HS-5 (cell line): Measurements from ENCODE around the gene CTNNA3.
A peak's percentile ranks its signal among the peaks of the same experiment; 100 is the strongest.
"Not testable (repeated sequence)": the region's sequence is repeated elsewhere in the genome, so short reads cannot be mapped to it uniquely, and the experiment has no call there.

Experiments used
- DNase-seq: peaks from one replicate; pipeline ENCODE4 v3.0.0-alpha.2; 2012; ENCODE audit warnings: low read depth

The CTNNA3 gene

DNA sequence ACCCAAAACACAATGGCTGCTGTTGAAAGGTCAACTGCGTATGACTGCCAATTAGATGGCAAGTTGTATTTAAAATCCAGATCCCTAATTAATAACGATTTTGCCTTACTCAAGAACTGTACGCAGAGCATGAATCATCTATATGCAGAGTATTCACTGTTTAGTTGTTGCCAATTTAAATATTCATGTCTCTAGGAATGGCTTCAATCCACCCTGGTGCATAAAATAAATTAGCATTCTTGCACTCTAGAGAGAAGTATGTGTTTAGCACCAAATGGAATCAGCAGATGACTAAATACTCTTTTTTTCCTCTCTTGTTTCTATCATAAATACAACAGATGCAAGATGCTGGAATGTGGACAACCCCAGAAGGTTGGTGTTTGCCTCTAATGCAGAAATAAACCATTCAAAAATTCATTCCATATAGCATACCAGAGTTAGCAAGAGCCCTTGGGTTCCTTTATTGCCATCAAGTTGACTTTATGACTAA lies 449.9 kb downstream of the CTNNA3 start:
- DNase-seq, result no peak

DNA sequence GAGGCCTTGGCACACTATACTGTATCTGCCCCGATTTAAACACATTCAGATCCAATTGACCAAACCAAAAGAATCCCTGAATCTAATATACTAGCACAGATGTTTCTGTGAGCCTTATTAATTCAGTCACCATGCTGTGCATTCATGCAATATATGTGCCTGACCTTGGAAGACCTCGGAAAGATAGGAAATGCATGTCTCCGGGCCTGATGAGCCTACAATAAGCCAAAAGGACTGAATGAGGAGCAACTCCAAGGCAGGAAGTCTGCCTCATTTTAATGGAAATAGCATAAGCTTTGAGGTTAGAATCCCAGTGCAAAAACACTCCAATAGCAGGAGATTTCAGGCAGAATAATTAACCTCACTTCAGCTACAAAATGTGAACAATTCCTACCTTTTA lies 453.5 kb downstream of the CTNNA3 start:
- DNase-seq, result no peak

DNA sequence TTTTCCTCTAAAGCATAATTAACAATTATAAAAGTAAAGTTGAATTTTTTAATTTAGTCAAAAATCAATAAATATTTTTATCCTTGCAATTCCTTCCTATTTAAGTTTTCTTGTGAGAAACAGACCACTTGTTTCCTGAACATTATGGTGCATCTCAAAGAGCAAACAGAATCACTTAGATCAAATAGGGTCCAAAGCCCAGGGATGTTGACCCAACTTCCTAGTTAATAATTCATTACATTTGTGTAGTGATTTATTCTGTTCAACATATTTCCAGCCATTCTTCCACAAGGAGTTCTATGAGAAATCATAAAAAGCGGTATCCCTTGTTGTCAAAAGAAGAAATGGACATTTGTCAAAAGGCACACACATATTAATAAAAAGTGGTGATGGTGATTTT lies 454.5 kb downstream of the CTNNA3 start:
- no peak for DNase-seq

- no peak for DNase-seq
Observed at GRCh38 chr10:67239864-67240497, 456.0 kb downstream of the CTNNA3 start.

GRCh38 chr10:67230680-67231500 lies 465.1 kb downstream of the CTNNA3 start:
- DNase-seq, result not testable (repeated sequence)

- DNase-seq, result no peak
Observed at GRCh38 chr10:67225226-67225625, 470.8 kb downstream of the CTNNA3 start.

- no peak for DNase-seq
Observed at GRCh38 chr10:67224553-67224952, 471.4 kb downstream of the CTNNA3 start.

DNA sequence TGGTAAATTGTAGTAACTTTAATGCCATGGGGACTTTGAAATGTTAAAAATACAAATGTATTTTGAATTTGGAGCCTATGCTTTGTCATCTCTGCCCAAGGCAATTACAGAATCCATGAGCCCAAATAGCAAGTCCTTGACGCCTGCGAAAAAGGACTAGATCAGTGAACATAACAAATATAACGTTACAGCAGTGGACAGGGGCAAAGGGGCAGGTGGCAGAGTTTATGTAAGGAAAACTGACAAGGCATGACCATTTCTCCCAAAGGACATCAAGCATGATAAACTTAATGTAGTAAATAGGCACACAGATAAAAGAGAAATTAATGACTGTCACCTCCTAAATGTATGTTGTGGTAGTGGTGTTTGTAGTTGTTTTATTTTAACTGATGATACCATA lies 473.1 kb downstream of the CTNNA3 start:
- DNase-seq, result no peak

DNA sequence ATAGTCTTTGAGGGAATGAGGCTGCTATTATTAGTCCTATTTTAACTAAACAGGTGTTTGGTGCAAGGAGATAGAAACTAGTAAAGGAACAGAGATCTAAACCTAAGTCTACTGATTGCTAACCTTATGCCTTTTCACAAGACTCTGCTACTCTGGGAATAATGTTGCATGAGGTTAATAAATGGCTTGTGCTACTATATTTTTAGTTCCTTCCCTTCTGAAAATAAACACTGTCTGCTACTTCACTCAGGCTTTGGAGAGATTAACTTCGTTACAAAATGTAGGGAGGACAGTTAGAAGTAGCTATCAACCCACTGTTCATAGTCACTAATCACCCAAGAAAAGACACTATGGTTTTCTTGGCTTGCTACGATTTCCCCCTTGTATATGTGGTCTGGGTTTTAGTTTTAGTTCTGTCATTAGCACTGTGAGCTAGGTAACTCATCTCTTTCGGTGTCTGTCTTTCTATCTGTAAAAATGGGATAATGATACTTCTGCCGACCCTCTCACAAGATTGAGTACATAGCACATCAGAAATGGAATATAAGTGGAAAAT lies 474.0 kb downstream of the CTNNA3 start:
- no peak for DNase-seq

DNA sequence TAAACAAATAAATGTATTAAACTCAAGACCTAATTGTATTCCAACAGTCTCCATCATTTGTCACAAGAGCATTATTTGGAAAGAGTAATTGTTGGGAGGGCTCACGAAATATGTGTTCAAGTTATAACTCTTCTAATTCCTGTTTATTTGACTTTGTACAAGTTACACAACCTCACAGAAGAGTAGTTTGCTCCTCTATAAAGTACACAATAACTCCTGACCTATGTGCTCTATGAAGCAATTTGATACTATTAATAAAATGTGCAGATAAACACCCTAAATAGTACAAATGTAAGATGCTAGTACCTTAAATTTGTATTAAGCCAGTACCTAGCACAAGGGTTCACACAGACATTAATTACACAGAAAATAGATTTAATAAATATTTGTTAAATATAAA lies 484.3 kb downstream of the CTNNA3 start:
- DNase-seq, result no peak

DNA sequence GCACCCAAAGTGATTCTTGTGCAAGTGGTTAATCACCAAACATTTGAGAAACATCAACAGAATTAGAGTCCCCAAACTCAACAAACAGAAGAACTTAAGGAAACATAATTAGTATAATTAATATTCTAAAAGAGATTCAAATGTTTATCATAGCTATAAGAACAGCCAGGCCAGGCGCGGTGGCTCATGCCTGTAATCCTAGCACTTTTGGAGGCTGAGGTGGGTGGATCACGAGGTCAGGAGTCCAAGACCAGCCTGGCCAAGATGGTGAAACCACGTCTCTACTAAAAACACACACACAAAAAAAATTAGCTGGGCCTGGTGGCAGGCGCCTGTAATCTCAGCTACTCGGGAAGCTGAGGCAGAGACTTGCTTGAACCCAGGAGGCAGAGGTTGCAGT lies 488.1 kb downstream of the CTNNA3 start:
- not testable (repeated sequence) for DNase-seq

DNA sequence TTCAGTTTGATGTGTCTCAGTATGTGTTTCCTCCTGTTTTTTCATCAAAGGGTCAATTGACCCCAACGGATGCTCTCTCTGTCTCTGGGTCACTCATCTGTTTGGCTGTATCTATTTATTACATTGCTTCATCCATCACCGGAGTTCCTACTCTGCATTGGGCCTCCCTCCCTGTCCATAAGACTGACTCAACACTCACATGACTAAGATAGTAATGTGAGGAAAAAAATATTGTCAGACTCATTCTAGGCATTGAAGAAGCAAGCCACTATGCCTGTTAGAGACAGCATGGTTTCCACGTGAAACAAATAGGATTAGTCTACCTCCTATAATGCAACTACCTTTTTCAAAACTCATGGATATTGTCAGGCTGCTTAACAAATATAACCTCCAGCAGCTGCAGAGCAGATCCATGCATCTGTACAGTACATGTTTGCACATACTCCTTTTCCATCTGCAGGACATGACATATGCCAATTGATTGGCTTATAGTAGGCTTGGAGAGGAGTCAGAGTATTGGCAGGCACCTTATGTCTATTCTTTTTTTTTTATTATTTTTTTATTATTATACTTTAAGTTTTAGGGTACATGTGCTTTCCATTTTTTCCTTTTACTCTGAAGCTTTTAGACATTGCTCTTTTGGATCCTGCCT lies 495.0 kb downstream of the CTNNA3 start:
- peak; percentile 2 for DNase-seq

DNA sequence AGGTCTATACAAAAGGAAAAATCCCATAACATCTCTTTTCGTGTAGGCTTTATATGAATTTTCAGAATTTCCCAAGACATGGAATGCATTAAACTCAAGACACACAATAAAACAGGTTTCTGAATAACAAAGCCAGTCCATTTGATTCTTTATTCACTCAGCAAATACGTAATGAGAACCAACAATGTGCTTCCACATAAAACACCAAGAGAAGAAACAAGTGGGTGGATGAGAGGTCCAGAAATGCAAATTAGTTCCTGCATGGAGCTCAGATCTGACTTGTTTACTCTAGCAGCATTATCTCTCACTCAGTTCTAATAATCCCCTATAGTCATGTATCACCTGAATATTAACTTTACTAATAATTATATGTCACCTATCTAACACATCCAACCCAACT lies 520.6 kb downstream of the CTNNA3 start:
- no peak for DNase-seq

DNA sequence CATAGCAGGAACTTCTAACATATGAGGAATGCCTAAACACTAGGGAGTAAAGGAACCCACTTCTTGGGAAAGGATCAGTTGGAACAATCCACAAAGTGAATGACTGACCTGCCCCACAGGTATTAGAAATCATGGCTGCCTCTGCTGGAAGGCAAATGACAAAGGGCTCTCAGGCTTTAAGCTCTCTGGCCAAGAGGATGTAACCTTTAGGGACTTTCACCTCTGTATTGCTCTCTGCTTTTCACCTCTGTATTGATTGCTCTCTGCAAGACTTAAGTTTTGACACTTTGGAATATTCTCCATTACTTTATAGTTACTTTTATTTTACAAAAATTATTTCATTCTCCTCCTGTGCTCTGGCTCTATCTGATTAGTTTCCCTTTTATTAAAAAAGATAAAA lies 522.2 kb downstream of the CTNNA3 start:
- DNase-seq, result no peak

GRCh38 chr10:67171970-67172369 lies 524.0 kb downstream of the CTNNA3 start:
- DNase-seq, result no peak

DNA sequence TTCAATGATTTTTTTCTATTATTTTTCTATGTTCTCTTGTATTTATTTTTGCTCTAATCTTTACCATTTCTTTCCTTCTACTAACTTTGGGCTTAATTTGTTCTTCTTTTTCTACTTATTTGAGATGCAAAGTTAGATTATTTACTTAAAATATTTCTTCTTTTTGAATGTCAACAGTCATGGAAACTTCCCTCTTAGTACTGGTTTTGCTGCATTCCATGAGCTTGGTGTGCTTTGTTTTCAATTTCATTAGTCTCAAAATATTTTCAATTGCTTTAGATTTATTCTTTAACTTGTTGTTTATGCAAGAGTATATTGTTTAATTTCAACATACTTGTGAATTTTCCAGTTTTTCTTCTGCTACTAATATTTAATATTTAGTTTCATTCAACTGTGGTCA lies 539.8 kb downstream of the CTNNA3 start:
- DNase-seq, result no peak

DNA sequence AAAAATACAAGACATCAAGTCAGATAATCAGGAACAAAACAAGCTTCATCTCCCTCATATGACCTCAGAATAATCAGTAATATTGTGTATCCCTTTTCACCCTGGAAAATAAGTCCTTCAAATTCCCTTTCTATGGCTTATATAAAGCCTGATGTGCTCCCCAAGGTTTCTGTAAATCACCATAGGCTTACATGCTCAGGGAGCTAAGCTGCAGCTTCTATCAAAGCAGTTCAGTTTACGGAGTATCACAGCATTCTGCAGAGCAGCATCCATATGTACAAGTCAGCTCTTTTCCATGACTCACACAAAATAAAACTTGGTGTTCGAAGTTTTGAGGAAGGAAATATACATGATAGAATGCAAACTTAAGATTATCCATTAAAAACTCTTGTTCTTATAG lies 544.5 kb downstream of the CTNNA3 start:
- no peak for DNase-seq

DNA sequence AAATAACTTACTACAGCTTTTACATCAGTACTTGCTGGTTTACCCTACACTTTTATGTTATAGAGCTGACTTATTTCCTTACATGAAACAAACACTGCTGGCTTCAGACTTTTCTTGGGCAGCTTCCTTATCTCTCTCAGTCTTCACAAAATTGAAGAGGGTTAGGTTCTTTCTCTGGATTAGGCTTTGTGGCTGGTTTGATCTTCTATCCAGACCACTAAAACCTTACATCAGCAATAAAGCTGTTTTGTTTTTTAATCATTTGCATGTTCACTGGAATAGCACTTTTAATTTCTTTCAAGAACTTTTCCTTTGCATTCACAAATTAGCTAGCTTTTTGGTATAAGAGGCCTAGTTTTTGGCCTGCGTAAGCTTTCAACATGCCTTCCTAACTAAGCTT lies 551.5 kb downstream of the CTNNA3 start:
- no peak for DNase-seq

DNA sequence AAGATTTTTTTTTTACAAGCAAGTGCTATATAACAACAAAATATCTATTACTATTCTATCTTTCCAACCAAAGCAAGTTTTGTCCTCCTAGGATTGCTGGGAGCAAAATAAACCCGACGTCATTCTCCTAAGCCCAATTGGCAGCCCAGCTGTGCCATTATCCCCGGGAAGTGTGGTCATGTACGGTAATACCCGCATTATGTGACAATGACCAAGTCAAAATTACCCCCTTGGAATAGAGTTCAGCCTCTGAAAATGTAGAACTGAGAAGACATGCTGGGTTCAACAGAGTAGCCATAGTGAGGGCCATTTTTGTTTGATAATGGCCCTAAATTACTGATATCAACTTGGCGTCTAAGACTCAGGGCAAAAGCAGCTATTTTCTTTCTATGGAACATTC lies 554.7 kb downstream of the CTNNA3 start:
- DNase-seq, result no peak

DNA sequence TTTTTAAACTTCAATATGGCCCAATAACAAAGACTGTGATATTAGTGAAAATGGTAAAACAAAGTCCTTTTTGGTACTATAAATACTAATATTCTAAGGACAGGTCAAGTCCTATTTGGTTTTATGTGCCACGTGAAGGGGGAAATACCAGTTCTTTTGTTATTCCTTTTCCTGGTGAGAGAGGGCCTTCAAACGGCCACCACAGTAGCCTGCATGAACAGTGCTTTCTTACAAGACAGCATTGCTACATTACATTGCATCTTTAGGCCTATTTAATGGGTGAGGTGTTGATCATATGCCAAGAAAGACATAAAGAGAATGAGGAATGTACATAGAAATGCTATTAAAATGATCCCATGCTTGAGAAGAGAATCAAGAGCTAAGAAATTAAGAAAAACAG lies 555.4 kb downstream of the CTNNA3 start:
- DNase-seq, result no peak

GRCh38 chr10:67127441-67127840 lies 568.6 kb downstream of the CTNNA3 start:
- no peak for DNase-seq

DNA sequence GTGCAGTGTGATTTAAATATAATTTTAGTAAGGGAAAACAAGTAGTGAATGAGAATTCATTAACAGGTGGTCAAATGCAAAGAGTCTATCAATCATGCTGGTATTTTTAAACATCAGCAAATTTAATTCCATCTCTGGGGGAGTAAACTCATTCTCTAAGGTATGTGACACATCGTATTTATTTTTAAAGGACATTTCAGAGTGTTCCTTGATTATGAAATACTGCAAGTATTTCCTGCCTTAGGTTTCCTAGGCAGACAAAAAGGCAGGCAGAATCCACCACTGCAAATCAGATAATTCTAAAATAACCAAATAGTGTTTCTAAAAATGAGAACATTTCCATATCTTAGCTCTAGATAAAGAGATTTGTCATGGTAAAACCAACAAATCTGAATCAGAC lies 576.3 kb downstream of the CTNNA3 start:
- DNase-seq, result no peak

GRCh38 chr10:67115972-67116371 lies 580.0 kb downstream of the CTNNA3 start:
- DNase-seq, result peak; percentile 20
